ENCODE results near the gene BMP2.

BMP2 gene

GRCh38 chr20:6818033-6818808, 50.7 kb downstream of the BMP2 start:
- Histone ChIP-seq H3K9me3 (replicated peaks; ENCODE audit: insufficient read depth, low read length) (no peaks in the 10 kb centered on the region), H3K9ac (ENCODE audit: low read length) (no peak overlapping the region), H3K4me3 (ENCODE audit: low read length) (no peak overlapping the region), H3K79me2 (ENCODE audit: low read length) (no peaks in the 10 kb centered on the region), H3K36me3 (replicated peaks; ENCODE audit: insufficient read depth, low read length) (no peaks in the 10 kb centered on the region), H3K27ac (ENCODE audit: low read length) (no peak overlapping the region), H3F3A (ENCODE audit: insufficient read depth, low read length) (no peaks in the 10 kb centered on the region), H2AFZ (ENCODE audit: low read length) (no peak overlapping the region), H3K4me2 (ENCODE audit: low read depth, low read length) (no peak overlapping the region), H3K27me3 (replicated peaks; ENCODE audit: insufficient read depth, low read length) (no peaks in the 10 kb centered on the region), H3K9me2 (replicated peaks; ENCODE audit: insufficient read depth, low read length) (no peaks in the 10 kb centered on the region), H4K20me1 (ENCODE audit: insufficient read depth, low read length) (no peaks in the 10 kb centered on the region), H3K4me1 (ENCODE audit: low read length) (no peaks in the 10 kb centered on the region)
- DNase-seq: no peak
- TF ChIP-seq, protein P1, sequence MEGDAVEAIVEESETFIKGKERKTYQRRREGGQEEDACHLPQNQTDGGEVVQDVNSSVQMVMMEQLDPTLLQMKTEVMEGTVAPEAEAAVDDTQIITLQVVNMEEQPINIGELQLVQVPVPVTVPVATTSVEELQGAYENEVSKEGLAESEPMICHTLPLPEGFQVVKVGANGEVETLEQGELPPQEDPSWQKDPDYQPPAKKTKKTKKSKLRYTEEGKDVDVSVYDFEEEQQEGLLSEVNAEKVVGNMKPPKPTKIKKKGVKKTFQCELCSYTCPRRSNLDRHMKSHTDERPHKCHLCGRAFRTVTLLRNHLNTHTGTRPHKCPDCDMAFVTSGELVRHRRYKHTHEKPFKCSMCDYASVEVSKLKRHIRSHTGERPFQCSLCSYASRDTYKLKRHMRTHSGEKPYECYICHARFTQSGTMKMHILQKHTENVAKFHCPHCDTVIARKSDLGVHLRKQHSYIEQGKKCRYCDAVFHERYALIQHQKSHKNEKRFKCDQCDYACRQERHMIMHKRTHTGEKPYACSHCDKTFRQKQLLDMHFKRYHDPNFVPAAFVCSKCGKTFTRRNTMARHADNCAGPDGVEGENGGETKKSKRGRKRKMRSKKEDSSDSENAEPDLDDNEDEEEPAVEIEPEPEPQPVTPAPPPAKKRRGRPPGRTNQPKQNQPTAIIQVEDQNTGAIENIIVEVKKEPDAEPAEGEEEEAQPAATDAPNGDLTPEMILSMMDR (IDR thresholded peaks at IDR 0.05; ENCODE audit: low read length): no peak
- no peak for TF ChIP-seq EZH2 (optimal IDR thresholded peaks at IDR 0.05; ENCODE audit: low read depth, low read length)
- TF ChIP-seq EZH2phosphoT487 (IDR thresholded peaks at IDR 0.05; ENCODE audit: low read length): no peak

DNA sequence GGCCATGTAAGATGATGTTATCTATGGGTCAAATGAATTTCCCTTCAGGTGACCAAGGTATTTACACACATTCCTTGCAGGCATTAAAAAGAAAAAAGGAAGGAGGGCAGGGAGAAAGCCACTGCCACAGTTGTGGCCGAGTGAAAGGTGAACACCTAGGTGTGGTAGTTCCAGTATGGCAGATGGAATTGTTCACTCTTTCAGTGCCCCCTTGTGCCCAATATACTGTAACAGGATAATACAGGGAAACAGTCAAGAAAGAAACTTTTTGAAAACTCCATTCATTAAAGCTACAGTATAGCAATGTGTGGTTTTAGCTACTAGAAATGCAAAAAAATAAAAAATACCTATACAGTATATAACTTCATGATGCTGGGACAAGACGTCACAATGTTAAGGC, 52.1 kb downstream of the BMP2 start:
- Histone ChIP-seq H3K27ac (ENCODE audit: low read length) (no peak overlapping the region), H3K79me2 (ENCODE audit: low read length) (no peaks in the 10 kb centered on the region), H2AFZ (ENCODE audit: low read length) (no peak overlapping the region), H3F3A (ENCODE audit: insufficient read depth, low read length) (no peaks in the 10 kb centered on the region), H3K27me3 (replicated peaks; ENCODE audit: insufficient read depth, low read length) (no peaks in the 10 kb centered on the region), H3K36me3 (replicated peaks; ENCODE audit: insufficient read depth, low read length) (no peaks in the 10 kb centered on the region), H4K20me1 (ENCODE audit: insufficient read depth, low read length) (no peaks in the 10 kb centered on the region), H3K4me3 (ENCODE audit: low read length) (no peak overlapping the region), H3K4me1 (ENCODE audit: low read length) (no peaks in the 10 kb centered on the region), H3K9me2 (replicated peaks; ENCODE audit: insufficient read depth, low read length) (no peaks in the 10 kb centered on the region), H3K9ac (ENCODE audit: low read length) (no peak overlapping the region), H3K4me2 (ENCODE audit: low read depth, low read length) (no peak overlapping the region), H3K9me3 (replicated peaks; ENCODE audit: insufficient read depth, low read length) (no peaks in the 10 kb centered on the region)
- TF ChIP-seq EZH2phosphoT487 (IDR thresholded peaks at IDR 0.05; ENCODE audit: low read length): no peak
- peak; percentile 27 for DNase-seq

DNA sequence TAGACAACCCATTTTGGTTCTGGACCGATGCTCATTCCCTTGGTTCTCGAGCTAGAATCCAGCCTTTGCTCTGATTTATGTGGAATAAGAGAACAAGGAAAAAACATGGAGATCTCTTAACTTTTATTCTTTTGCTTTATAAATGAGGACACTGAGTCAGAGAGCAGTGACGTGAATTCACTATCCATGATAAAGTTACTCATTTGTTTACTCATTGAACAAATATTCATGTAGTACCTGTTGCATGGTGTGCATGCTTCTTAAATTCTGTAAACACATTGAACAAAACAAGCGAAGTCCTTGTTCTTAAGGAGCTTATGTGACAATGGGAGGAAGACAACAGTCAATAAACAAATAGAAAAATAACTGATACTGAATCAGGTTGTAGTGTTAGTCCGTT, 56.9 kb downstream of the BMP2 start:
- Histone ChIP-seq H3K27me3 (replicated peaks; ENCODE audit: insufficient read depth, low read length) (no peaks in the 10 kb centered on the region), H3K9me2 (replicated peaks; ENCODE audit: insufficient read depth, low read length) (no peaks in the 10 kb centered on the region), H3K27ac (ENCODE audit: low read length) (no peak overlapping the region), H2AFZ (ENCODE audit: low read length) (no peak overlapping the region), H3K9me3 (replicated peaks; ENCODE audit: insufficient read depth, low read length) (no peaks in the 10 kb centered on the region), H3K9ac (ENCODE audit: low read length) (no peak overlapping the region), H3F3A (ENCODE audit: insufficient read depth, low read length) (no peaks in the 10 kb centered on the region), H3K4me2 (ENCODE audit: low read depth, low read length) (no peak overlapping the region), H3K79me2 (ENCODE audit: low read length) (no peaks in the 10 kb centered on the region), H3K4me1 (ENCODE audit: low read length) (no peaks in the 10 kb centered on the region), H3K4me3 (ENCODE audit: low read length) (no peak overlapping the region), H3K36me3 (replicated peaks; ENCODE audit: insufficient read depth, low read length) (no peaks in the 10 kb centered on the region), H4K20me1 (ENCODE audit: insufficient read depth, low read length) (no peaks in the 10 kb centered on the region)
- TF ChIP-seq EZH2phosphoT487 (IDR thresholded peaks at IDR 0.05; ENCODE audit: low read length): no peak
- no peak for TF ChIP-seq EZH2 (optimal IDR thresholded peaks at IDR 0.05; ENCODE audit: low read depth, low read length)
- TF ChIP-seq, protein P1 (IDR thresholded peaks at IDR 0.05; ENCODE audit: low read length): no peak
- no peak for DNase-seq

DNA sequence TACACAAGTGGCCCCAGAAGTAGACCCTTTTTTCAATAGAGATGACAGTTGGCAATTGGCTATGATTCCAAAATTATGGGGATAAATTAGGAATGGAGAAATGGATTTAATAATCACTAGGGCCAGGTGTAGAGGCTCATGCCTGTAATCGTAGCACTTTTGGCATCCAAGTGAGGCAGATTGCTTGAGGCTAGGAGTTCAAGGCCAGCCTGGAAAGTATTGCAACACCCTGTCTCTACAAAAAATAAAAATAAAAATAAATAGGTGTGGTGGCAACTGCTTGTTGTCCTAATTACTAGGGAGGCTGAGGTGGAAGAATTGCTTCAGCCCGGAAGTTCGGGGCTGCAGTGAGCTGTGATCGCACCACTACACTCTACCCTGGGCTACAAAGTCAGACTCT, 60.0 kb downstream of the BMP2 start:
- Histone ChIP-seq H3F3A (ENCODE audit: insufficient read depth, low read length) (no peaks in the 10 kb centered on the region), H3K9me3 (replicated peaks; ENCODE audit: insufficient read depth, low read length) (no peaks in the 10 kb centered on the region), H3K36me3 (replicated peaks; ENCODE audit: insufficient read depth, low read length) (no peaks in the 10 kb centered on the region), H4K20me1 (ENCODE audit: insufficient read depth, low read length) (no peaks in the 10 kb centered on the region), H3K27ac (ENCODE audit: low read length) (no peak overlapping the region), H2AFZ (ENCODE audit: low read length) (no peak overlapping the region), H3K79me2 (ENCODE audit: low read length) (no peaks in the 10 kb centered on the region), H3K4me1 (ENCODE audit: low read length) (no peaks in the 10 kb centered on the region), H3K9ac (ENCODE audit: low read length) (no peak overlapping the region), H3K27me3 (replicated peaks; ENCODE audit: insufficient read depth, low read length) (no peaks in the 10 kb centered on the region), H3K4me2 (ENCODE audit: low read depth, low read length) (no peak overlapping the region), H3K9me2 (replicated peaks; ENCODE audit: insufficient read depth, low read length) (no peaks in the 10 kb centered on the region), H3K4me3 (ENCODE audit: low read length) (no peak overlapping the region)
- DNase-seq: no peak
- TF ChIP-seq EZH2phosphoT487 (IDR thresholded peaks at IDR 0.05; ENCODE audit: low read length) (no peak), EZH2 (optimal IDR thresholded peaks at IDR 0.05; ENCODE audit: low read depth, low read length) (no peak)
- TF ChIP-seq, protein P1 (IDR thresholded peaks at IDR 0.05; ENCODE audit: low read length): no peak

Measured in MM.1S (cell line).